Heart left ventricle (tissue), 13 donors: ENCODE data around the gene PKNOX2.

Source experiments
- CTCF ChIP-seq, 12 donors: fragments of 200-600 bp; sonication (generic) in 4 of 12; IDR thresholded peaks; one replicate each; pipeline versions ENCODE4 v1.5.0 to v1.8.0; 2018 to 2022; ENCODE audit warnings: antibody characterized with exemption in 12 of 12, mild to moderate bottlenecking in 5 of 12
- POLR2A ChIP-seq, 2 donors: fragments of 450-650 bp; IDR thresholded peaks; one replicate each; pipeline ENCODE4 v1.6.1; 2017; ENCODE audit warnings: antibody characterized with exemption in 2 of 2, mild to moderate bottlenecking in 2 of 2, moderate library complexity in 2 of 2
- donor health status: ischemic (EF 13 %, LVEDD 7.1; RV severe dilation, severe dysfunction).
- donor health status: DM: no; HTN: yes; CAD: no.
- donor health status: DM: no; HTN: no; CAD: no.
- donor health status: ischemic (EF 25% LVEDD 6.9; RV normal size, moderate dysfunction).
- donor health status: ischemic (EF 25% LVEDD 5.7; RV mildly dilated, moderate dysfunction).
- donor health status: ischemic (EF 35%, LVEDD 5.7; RV mildly dilated, moderate dysfunction).
- donor health status: nonischemic (EF 11% LVEDD 7.7; RV severe dilation, severe dysfunction).
- donor health status: DM: yes; HTN: yes; CAD: no.
- donor health status: PGD.
- donor health status: ischemic (EF 29% LVEDD 5.4; RV normal size, mild dysfunction).
- donor health status: nonischemic (EF 23%, LVEDD 6.1; RV moderate dilation, normal function).

DNA sequence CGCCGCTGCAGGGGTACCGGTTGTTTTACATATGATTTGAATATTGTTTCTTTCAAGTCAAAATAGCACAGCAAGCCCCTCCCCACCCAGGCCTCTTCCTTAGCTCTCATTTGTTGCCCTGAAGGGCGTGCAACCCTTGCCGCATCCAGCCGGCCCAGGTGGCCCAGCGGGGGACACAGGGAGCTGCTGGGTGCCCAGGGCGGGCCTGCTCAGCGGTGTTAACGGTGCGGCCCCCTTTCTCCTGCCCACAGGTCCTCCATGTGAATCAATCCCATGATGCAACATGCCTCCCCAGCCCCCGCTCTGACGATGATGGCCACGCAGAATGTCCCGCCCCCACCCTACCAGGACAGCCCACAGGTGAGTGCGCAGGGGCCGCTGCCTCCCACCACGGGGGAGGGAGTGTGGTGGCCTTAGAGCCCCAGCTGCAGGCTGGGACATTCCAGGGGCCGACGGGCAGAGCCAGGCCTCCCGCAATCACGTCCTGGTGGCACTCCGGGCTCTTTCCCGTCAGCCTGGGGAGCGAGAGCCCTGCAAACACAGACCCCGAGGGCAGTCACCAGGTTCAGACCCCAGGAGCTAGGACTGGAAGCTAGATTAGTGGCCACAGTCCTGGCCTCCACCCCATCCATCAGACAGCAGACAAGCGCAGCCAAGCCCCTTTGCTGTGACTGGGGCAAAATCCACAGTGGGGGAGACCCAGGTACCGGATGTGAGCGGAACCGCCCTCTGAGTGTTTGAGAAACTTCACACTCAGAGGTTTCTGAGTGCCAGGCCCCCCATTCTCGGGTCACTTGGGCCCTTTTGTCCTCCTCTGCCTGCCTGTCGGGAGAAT is 186.7 kb downstream of the PKNOX2 start:
- no peak for TF ChIP-seq POLR2A (IDR thresholded peaks at IDR 0.05)
- TF ChIP-seq CTCF (IDR thresholded peaks at IDR 0.05), result no peak
